ENCODE data around the gene DOCK10.

Gene DOCK10

GRCh38 chr2:225069477-225069876 lies 27.2 kb upstream of the DOCK10 start:
- POLR2A ChIA-PET: no interaction called here
- Histone ChIP-seq H3K4me3 (ENCODE audit: low read depth, low read length) (no peak overlapping the region), H3K27ac (ENCODE audit: extremely low read depth, low read depth, low read length) (no peak overlapping the region), H3K9me3 (ENCODE audit: control insufficient read depth, insufficient read depth, low read depth, low read length) (no peaks in the 10 kb centered on the region), H3K4me1 (ENCODE audit: control insufficient read depth, insufficient read depth, low read length) (no peaks in the 10 kb centered on the region), H3K36me3 (ENCODE audit: control insufficient read depth in 2 of 2, insufficient read depth in 1 of 2, low read length in 2 of 2) (no peaks in the 10 kb centered on the region)
- CTCF ChIA-PET: interaction anchor here (0.6 kb wide), 2 partner anchors 95 to 355 kb away, joined by 3 to 5 read pairs; no protein-coding TSS in a partner anchor
- TF ChIP-seq ZNF600 (tag by site-specific recombination; IDR thresholded peaks at IDR 0.05) (no peak), ZNF558 (tag by site-specific recombination; IDR thresholded peaks at IDR 0.05) (no peak), ZNF701 (tag by site-specific recombination; IDR thresholded peaks at IDR 0.05) (no peak), KLF1 (tag by site-specific recombination; IDR thresholded peaks at IDR 0.05) (no peak), ZNF510 (tag by site-specific recombination; IDR thresholded peaks at IDR 0.05; ENCODE audit: insufficient replicate concordance) (no peak), ZNF677 (tag by site-specific recombination; IDR thresholded peaks at IDR 0.05) (no peak), KLF17 (tag by site-specific recombination; IDR thresholded peaks at IDR 0.05) (no peak), ZNF610 (tag by site-specific recombination; IDR thresholded peaks at IDR 0.05; ENCODE audit: borderline replicate concordance) (no peak), SCRT2 (tag by site-specific recombination; IDR thresholded peaks at IDR 0.05) (no peak), ZNF560 (tag by site-specific recombination; IDR thresholded peaks at IDR 0.05; ENCODE audit: borderline replicate concordance) (no peak), TSHZ1 (tag by site-specific recombination; IDR thresholded peaks at IDR 0.05; ENCODE audit: borderline replicate concordance) (no peak), RBAK (tag by site-specific recombination; IDR thresholded peaks at IDR 0.05) (no peak), OSR2 (tag by site-specific recombination; IDR thresholded peaks at IDR 0.05) (no peak)

GRCh38 chr2:225065882-225066281 lies 23.6 kb upstream of the DOCK10 start:
- Histone ChIP-seq H3K9me3 (ENCODE audit: control insufficient read depth, insufficient read depth, low read depth, low read length) (no peaks in the 10 kb centered on the region), H3K4me3 (ENCODE audit: low read depth, low read length) (no peak overlapping the region), H3K4me1 (ENCODE audit: control insufficient read depth, insufficient read depth, low read length) (no peaks in the 10 kb centered on the region), H3K36me3 (ENCODE audit: control insufficient read depth in 2 of 2, insufficient read depth in 1 of 2, low read length in 2 of 2) (no peaks in the 10 kb centered on the region), H3K27ac (ENCODE audit: extremely low read depth, low read depth, low read length) (no peak overlapping the region)
- ChIA-PET CTCF (interaction anchor here (0.7 kb wide), 1 partner anchor 20 kb away, joined by 3 read pairs; no protein-coding TSS in a partner anchor), POLR2A (no interaction called here)
- TF ChIP-seq ZNF366 (tag by site-specific recombination; conservative IDR thresholded peaks at IDR 0.05) (no peak), ZSCAN23 (tag by site-specific recombination; IDR thresholded peaks at IDR 0.05) (no peak), ZNF514 (tag by site-specific recombination; IDR thresholded peaks at IDR 0.05) (no peak), ZNF548 (tag by site-specific recombination; IDR thresholded peaks at IDR 0.05) (no peak), SALL2 (tag by site-specific recombination; IDR thresholded peaks at IDR 0.05; ENCODE audit: borderline replicate concordance) (no peak), ZNF175 (tag by site-specific recombination; IDR thresholded peaks at IDR 0.05) (no peak), ZNF645 (tag by site-specific recombination; IDR thresholded peaks at IDR 0.05) (no peak), ZNF274 (IDR thresholded peaks at IDR 0.05; ENCODE audit: low read length) (no peak), ZNF274 (tag by site-specific recombination; IDR thresholded peaks at IDR 0.05; ENCODE audit: borderline replicate concordance) (no peak), TCF7L2 (IDR thresholded peaks at IDR 0.05; ENCODE audit: borderline replicate concordance, low read depth, low read length) (no peak), ZNF610 (tag by site-specific recombination; IDR thresholded peaks at IDR 0.05; ENCODE audit: borderline replicate concordance) (no peak), ZNF202 (tag by site-specific recombination; IDR thresholded peaks at IDR 0.05; ENCODE audit: borderline replicate concordance) (no peak), ZNF138 (tag by site-specific recombination; IDR thresholded peaks at IDR 0.05; ENCODE audit: borderline replicate concordance) (no peak), BCL11B (tag by site-specific recombination; IDR thresholded peaks at IDR 0.05; ENCODE audit: low read depth) (no peak), ZNF513 (tag by site-specific recombination; IDR thresholded peaks at IDR 0.05) (no peak), ZNF311 (tag by site-specific recombination; IDR thresholded peaks at IDR 0.05; ENCODE audit: borderline replicate concordance) (no peak), ZFP3 (tag by site-specific recombination; IDR thresholded peaks at IDR 0.05; ENCODE audit: low read depth) (no peak), KLF10 (tag by site-specific recombination; IDR thresholded peaks at IDR 0.05) (no peak)
